Right ventricle myocardium inferior (tissue), 1 donor: ENCODE results near the gene CFHR1. TPM values are rescaled to one million over a fixed set of nuclear protein-coding genes. Genes with fewer than 3 reads are reported as not detected.

Experiments
- ATAC-seq: fragments of 200-7000 bp; cut with Tn5 transposase; one replicate; pipeline ENCODE4 v1.9.1; 2020; ENCODE audit warnings: mild to moderate bottlenecking, moderate library complexity
- DNase-seq: peaks from one replicate; pipeline ENCODE4 v3.0.0; 2021; ENCODE audit errors: missing footprints
- intact Hi-C: fragments of 100-400 bp; cut with DNase I; formaldehyde crosslinking; loops from one replicate; pipeline ENCODE4 v1.11.0; 2022
- total RNA-seq: library from RNA; stranded (reverse); fragmentation: NEBNext Ultra II Directional; extraction: Animal tissue kit (Norgen Biotek cat#: 25700); gene quantifications from one replicate; pipeline ENCODE4 v1.2.1, GENCODE V29; 2021
- donor health status: DM: no; HTN: yes; CAD: no; lungs with severe emphysema.

CFHR1 gene
- total RNA-seq, 1 donor from 2014 or later, result not detected

DNA sequence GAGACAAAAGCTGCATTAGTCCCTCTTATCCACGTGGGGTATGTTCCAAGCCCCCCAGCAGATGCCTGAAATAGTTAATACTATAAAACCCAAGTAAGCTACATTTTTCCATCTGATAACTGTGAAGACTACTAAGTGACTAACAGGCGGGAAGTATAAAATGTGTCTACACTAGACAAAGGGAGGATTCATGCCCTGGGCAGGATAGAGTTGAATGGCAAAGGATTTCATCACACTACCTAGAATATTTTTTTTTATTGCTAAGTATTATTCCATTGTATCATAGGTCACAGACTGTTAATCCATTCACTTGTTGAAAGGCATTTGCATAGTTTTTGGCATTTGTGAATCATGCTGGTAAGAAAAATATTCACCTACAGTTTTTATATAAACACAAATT is 41.9 kb downstream of the CFHR1 start:
- intact Hi-C loops, result no loop called here
- no peak for ATAC-seq
- DNase-seq, result no peak

GRCh38 chr1:196866974-196867373 is 47.4 kb downstream of the CFHR1 start:
- DNase-seq, result no peak
- ATAC-seq, result no peak
- intact Hi-C loops, result no loop called here

DNA sequence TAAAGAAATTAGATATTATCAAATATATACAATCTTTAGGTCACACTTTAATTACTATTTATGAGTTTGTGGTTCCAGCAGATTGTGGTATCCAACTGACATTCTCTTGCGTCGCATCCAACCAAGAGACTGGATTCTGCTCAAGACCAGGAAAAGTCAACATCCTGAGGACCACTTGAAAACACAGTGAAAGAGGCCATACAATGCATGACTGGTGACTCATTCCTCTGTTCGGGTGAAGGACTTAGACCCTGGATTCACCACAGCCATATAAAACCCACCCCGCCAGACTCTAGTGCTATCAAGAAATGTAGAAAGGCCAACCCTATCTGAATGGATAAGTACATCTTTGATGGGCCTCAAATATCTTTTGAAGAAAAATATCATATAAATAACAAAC is 53.9 kb downstream of the CFHR1 start:
- intact Hi-C loops, result no loop called here
- no peak for ATAC-seq
- no peak for DNase-seq

GRCh38 chr1:196875935-196876334 is 56.4 kb downstream of the CFHR1 start:
- intact Hi-C loops, result no loop called here
- DNase-seq (no peak), ATAC-seq (no peak)

GRCh38 chr1:196877964-196878363 is 58.4 kb downstream of the CFHR1 start:
- DNase-seq, result no peak
- no peak for ATAC-seq
- intact Hi-C loops, result no loop called here

Other genes starting within 250 kb of the CFHR1 start
- gene KCNT2, start 211.3 kb upstream of the CFHR1 start, total RNA-seq, result 0.81 TPM
- gene CFH, start 167.7 kb upstream of the CFHR1 start, total RNA-seq, result 39.6 TPM
- gene CFHR3, start 44.9 kb upstream of the CFHR1 start, total RNA-seq, result not detected
- gene CFHR4, start 68.3 kb downstream of the CFHR1 start, total RNA-seq, result not detected
- gene CFHR2, start 124.0 kb downstream of the CFHR1 start, total RNA-seq, result not detected
- not detected for gene CFHR5, start 157.8 kb downstream of the CFHR1 start, total RNA-seq
- gene F13B, start 247.5 kb downstream of the CFHR1 start, total RNA-seq, result not detected